HL-60 (cell line): Measurements from ENCODE around the gene EFCAB8.

Source experiments
- DNase-seq, 2 experiments: peaks; one replicate each; pipeline ENCODE4 v3.0.0-alpha.2; 2010 to 2020; ENCODE audit warnings: low read depth in 1 of 2, low spot score in 1 of 2
- H3K27ac ChIP-seq: fragments of 250-450 bp; sonication (Bioruptor Pico); replicated peaks from 2 replicates; pipeline ENCODE4 v1.5.1; 2020; ENCODE audit warnings: mild to moderate bottlenecking, moderate library complexity
- H3K27me3 ChIP-seq: fragments of 250-450 bp; sonication (Bioruptor Pico); 2 replicates; pipeline ENCODE4 v1.5.1; 2021; ENCODE audit warnings: mild to moderate bottlenecking, moderate library complexity; ENCODE audit not compliant: insufficient read depth, poor library complexity, severe bottlenecking
- H3K4me3 ChIP-seq: replicated peaks from 2 replicates; pipeline ENCODE4 v1.5.1; 2011; ENCODE audit warnings: mild to moderate bottlenecking, control low read depth, low read length; ENCODE audit not compliant: insufficient read depth
- CTCF ChIP-seq: IDR thresholded peaks from one replicate; pipeline ENCODE4 v1.5.1; 2011; ENCODE audit warnings: low read length, control low read depth, inconsistent platforms; ENCODE audit not compliant: insufficient read depth
- GABPA ChIP-seq: IDR thresholded peaks from 2 replicates; pipeline ENCODE4 v1.6.1; 2012; ENCODE audit warnings: low read depth
- POLR2AphosphoS5 ChIP-seq: IDR thresholded peaks from 2 replicates; pipeline ENCODE4 v1.6.1; 2012; ENCODE audit warnings: low read depth
- REST ChIP-seq: IDR thresholded peaks from 2 replicates; pipeline ENCODE4 v1.6.1; 2012; ENCODE audit warnings: low read depth; ENCODE audit not compliant: insufficient replicate concordance
- SPI1 ChIP-seq: IDR thresholded peaks from 2 replicates; pipeline ENCODE4 v1.6.1; 2012; ENCODE audit warnings: low read depth, mild to moderate bottlenecking, borderline replicate concordance

EFCAB8 gene

GRCh38 chr20:32886652-32887051 is 27.9 kb downstream of the EFCAB8 start:
- no peak for DNase-seq
- Histone ChIP-seq H3K27ac (no peak overlapping the region), H3K4me3 (no peak overlapping the region), H3K27me3 (no peaks in the 10 kb centered on the region)
- no peak for TF ChIP-seq CTCF
- no peak for TF ChIP-seq SPI1
- no peak for TF ChIP-seq REST
- TF ChIP-seq POLR2AphosphoS5 = no peak
- no peak for TF ChIP-seq GABPA

- no peak for DNase-seq
- TF ChIP-seq REST = no peak
- TF ChIP-seq POLR2AphosphoS5 = no peak
- no peak for TF ChIP-seq GABPA
- no peak for TF ChIP-seq CTCF
- TF ChIP-seq SPI1 = no peak
- no peaks in the 10 kb centered on the region for H3K27me3 ChIP-seq
- no peak overlapping the region for H3K4me3 ChIP-seq
- H3K27ac ChIP-seq = no peak overlapping the region
Measured at GRCh38 chr20:32887492-32887891, 28.8 kb downstream of the EFCAB8 start.

GRCh38 chr20:32888636-32889035 is 29.9 kb downstream of the EFCAB8 start:
- no peaks in the 10 kb centered on the region for H3K27me3 ChIP-seq
- DNase-seq = no peak

More at GRCh38 chr20:32888636-32889035, 29.9 kb downstream of the EFCAB8 start:
- no peak overlapping the region for H3K27ac ChIP-seq
- H3K4me3 ChIP-seq = no peak overlapping the region
- no peak for TF ChIP-seq REST
- no peak for TF ChIP-seq POLR2AphosphoS5
- TF ChIP-seq CTCF = no peak
- no peak for TF ChIP-seq GABPA
- no peak for TF ChIP-seq SPI1
